MG63 (cell line): Measurements from ENCODE around the gene CNNM4. TPM values are rescaled to one million over a fixed set of nuclear protein-coding genes. Genes with fewer than 3 reads are reported as not detected.
A peak's percentile ranks its signal among the peaks of the same experiment; 100 is the strongest.
"Not testable (repeated sequence)": the region's sequence is repeated elsewhere in the genome, so short reads cannot be mapped to it uniquely, and the experiment has no call there.

ENCODE experiments used
- DNase-seq: peaks from one replicate; pipeline ENCODE4 v3.0.0-alpha.2; 2020
- H3K27me3 ChIP-seq: fragments of 250-450 bp; sonication (Bioruptor Pico); 2 replicates; pipeline ENCODE4 v1.5.1; 2020; ENCODE audit warnings: mild to moderate bottlenecking, moderate library complexity
- H3K36me3 ChIP-seq: fragments of 250-450 bp; sonication (Bioruptor Pico); 2 replicates; pipeline ENCODE4 v1.5.1; 2020; ENCODE audit warnings: mild to moderate bottlenecking, moderate library complexity
- H3K4me3 ChIP-seq: fragments of 250-450 bp; sonication (Bioruptor Pico); 2 replicates; pipeline ENCODE4 v1.5.1; 2020; ENCODE audit warnings: mild to moderate bottlenecking, moderate library complexity
- H3K9me3 ChIP-seq: fragments of 250-450 bp; sonication (Bioruptor Pico); 2 replicates; pipeline ENCODE4 v1.5.1; 2020; ENCODE audit warnings: mild to moderate bottlenecking, moderate library complexity
- total RNA-seq: library from RNA; depleted of rRNA; stranded (reverse); fragments of >200 nt; shearing (Covaris generic); gene quantifications from 2 replicates; pipeline ENCODE4 v1.2.3, GENCODE V29; 2014; ENCODE audit warnings: low replicate concordance

Gene CNNM4
- total RNA-seq, 1 experiment from 2014 or later, result 1.8 TPM

DNA sequence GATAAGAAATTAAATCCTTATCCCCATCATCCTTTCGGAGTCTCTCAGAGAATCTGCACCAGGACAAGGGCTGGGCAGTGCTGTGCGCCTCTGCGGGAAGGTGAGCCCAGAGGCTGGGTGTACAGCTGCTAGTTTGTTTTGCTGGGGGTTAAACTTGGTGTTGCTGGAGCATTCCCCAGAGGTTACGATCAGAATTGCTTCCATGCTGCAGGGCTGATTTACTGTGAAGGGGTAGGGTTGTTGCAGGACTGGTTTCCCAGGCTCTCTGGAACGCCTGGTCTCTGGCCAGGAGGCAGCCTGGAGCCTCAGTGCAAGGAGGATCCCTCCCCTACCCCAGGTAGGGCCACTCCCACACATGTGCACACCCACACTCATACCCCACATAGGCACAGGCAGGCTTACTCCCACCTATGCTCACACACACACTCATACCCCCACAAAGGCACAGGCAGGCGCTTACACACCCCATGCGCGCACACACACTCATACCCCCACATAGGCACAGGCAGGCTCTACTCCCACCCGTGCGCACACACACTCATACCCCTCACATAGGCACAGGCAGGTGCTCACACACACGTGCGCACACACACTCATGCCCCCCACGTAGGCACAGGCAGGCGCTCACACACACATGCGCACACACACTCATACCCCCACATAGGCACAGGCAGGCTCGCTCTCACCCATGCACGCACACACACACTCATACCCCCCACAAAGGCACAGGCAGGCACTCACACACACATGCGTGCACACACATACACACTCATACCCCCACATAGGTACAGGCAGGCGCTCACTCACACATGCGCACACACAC lies 11.3 kb downstream of the CNNM4 start:
- no peak for DNase-seq
- Histone ChIP-seq H3K27me3 (no peaks in the 10 kb centered on the region), H3K36me3 (no peaks in the 10 kb centered on the region), H3K4me3 (no peak overlapping the region), H3K9me3 (no peaks in the 10 kb centered on the region)

GRCh38 chr2:96772903-96773671 lies 12.4 kb downstream of the CNNM4 start:
- Histone ChIP-seq H3K4me3 (no peak overlapping the region), H3K36me3 (no peaks in the 10 kb centered on the region), H3K27me3 (no peaks in the 10 kb centered on the region), H3K9me3 (no peaks in the 10 kb centered on the region)
- DNase-seq, result no peak

DNA sequence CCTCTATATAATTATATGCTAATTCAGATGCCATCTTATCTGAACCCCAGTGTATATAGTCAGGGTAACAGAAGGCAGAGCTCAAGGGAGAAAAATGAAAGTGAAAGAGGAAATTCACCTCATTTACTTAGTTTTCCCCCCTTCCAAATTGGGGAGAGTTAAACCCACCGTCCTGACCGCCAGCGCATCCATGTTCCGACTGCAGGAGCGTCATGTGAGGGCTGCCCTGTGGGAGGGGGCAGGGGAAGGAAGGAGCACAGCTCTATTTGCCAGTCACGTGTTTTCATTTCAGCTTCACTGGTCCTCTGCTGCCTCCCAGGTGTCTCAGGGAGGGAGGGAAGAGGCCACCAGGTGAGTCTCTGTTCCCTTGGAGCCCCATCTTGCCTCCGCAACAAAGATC lies 13.2 kb downstream of the CNNM4 start:
- Histone ChIP-seq H3K4me3 (no peak overlapping the region), H3K9me3 (no peaks in the 10 kb centered on the region), H3K36me3 (no peaks in the 10 kb centered on the region), H3K27me3 (no peaks in the 10 kb centered on the region)
- DNase-seq, result no peak

- no peak for DNase-seq
Observed at GRCh38 chr2:96775160-96775559, 14.5 kb downstream of the CNNM4 start.

DNA sequence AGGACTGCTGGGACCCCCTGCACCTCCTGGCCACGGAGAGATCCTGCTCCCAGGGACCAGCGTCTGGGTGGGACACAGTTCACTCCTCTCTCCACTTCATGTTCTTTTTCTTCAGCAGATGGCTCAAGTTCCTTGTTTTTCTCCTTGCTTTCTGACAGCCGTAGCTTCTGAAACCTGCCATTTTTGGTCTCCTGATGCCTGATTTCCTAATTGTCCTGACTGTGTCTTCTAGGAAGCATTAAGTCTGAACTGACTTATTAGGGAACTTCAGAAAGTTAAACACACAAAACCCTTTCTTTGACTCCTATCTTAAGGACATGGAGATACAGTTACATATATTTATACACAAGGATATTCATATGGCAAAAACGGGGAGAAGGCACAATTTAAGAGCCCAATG lies 22.7 kb downstream of the CNNM4 start:
- Histone ChIP-seq H3K4me3 (no peak overlapping the region), H3K27me3 (no peaks in the 10 kb centered on the region), H3K36me3 (no peaks in the 10 kb centered on the region), H3K9me3 (no peaks in the 10 kb centered on the region)
- DNase-seq, result no peak

More at GRCh38 chr2:96775160-96775559, 14.5 kb downstream of the CNNM4 start:
- Histone ChIP-seq H3K4me3 (no peak overlapping the region), H3K27me3 (no peaks in the 10 kb centered on the region), H3K36me3 (no peaks in the 10 kb centered on the region), H3K9me3 (no peaks in the 10 kb centered on the region)

- Histone ChIP-seq H3K36me3 (no peaks in the 10 kb centered on the region), H3K27me3 (no peaks in the 10 kb centered on the region), H3K4me3 (no peak overlapping the region), H3K9me3 (no peaks in the 10 kb centered on the region)
- DNase-seq, result peak; percentile 60
Observed at GRCh38 chr2:96787411-96787810, 26.7 kb downstream of the CNNM4 start.

- no peaks in the 10 kb centered on the region for H3K27me3 ChIP-seq
- no peaks in the 10 kb centered on the region for H3K9me3 ChIP-seq
- H3K4me3 ChIP-seq, result no peak overlapping the region
- DNase-seq, result peak; percentile 88
- no peaks in the 10 kb centered on the region for H3K36me3 ChIP-seq
Observed at GRCh38 chr2:96788442-96789244, 27.9 kb downstream of the CNNM4 start.

GRCh38 chr2:96789245-96789617 lies 28.5 kb downstream of the CNNM4 start:
- Histone ChIP-seq H3K4me3 (no peak overlapping the region), H3K9me3 (no peaks in the 10 kb centered on the region), H3K27me3 (no peaks in the 10 kb centered on the region), H3K36me3 (no peaks in the 10 kb centered on the region)
- DNase-seq, result no peak

GRCh38 chr2:96792772-96793749 lies 32.4 kb downstream of the CNNM4 start:
- no peak for DNase-seq
- Histone ChIP-seq H3K4me3 (no peak overlapping the region), H3K9me3 (no peaks in the 10 kb centered on the region), H3K27me3 (no peaks in the 10 kb centered on the region), H3K36me3 (no peaks in the 10 kb centered on the region)

- Histone ChIP-seq H3K36me3 (no peaks in the 10 kb centered on the region), H3K9me3 (no peaks in the 10 kb centered on the region), H3K27me3 (no peaks in the 10 kb centered on the region), H3K4me3 (no peak overlapping the region)
- no peak for DNase-seq
Observed at GRCh38 chr2:96795076-96795475, 34.4 kb downstream of the CNNM4 start.

GRCh38 chr2:96796497-96796896 lies 35.8 kb downstream of the CNNM4 start:
- not testable (repeated sequence) for H3K36me3 ChIP-seq, H3K9me3 ChIP-seq

GRCh38 chr2:96797066-96797625 lies 36.4 kb downstream of the CNNM4 start:
- DNase-seq, result no peak
- Histone ChIP-seq H3K9me3 (no peaks in the 10 kb centered on the region), H3K36me3 (no peaks in the 10 kb centered on the region), H3K27me3 (no peaks in the 10 kb centered on the region), H3K4me3 (no peak overlapping the region)

More at GRCh38 chr2:96796497-96796896, 35.8 kb downstream of the CNNM4 start:
- not testable (repeated sequence) for H3K27me3 ChIP-seq, DNase-seq, H3K4me3 ChIP-seq

DNA sequence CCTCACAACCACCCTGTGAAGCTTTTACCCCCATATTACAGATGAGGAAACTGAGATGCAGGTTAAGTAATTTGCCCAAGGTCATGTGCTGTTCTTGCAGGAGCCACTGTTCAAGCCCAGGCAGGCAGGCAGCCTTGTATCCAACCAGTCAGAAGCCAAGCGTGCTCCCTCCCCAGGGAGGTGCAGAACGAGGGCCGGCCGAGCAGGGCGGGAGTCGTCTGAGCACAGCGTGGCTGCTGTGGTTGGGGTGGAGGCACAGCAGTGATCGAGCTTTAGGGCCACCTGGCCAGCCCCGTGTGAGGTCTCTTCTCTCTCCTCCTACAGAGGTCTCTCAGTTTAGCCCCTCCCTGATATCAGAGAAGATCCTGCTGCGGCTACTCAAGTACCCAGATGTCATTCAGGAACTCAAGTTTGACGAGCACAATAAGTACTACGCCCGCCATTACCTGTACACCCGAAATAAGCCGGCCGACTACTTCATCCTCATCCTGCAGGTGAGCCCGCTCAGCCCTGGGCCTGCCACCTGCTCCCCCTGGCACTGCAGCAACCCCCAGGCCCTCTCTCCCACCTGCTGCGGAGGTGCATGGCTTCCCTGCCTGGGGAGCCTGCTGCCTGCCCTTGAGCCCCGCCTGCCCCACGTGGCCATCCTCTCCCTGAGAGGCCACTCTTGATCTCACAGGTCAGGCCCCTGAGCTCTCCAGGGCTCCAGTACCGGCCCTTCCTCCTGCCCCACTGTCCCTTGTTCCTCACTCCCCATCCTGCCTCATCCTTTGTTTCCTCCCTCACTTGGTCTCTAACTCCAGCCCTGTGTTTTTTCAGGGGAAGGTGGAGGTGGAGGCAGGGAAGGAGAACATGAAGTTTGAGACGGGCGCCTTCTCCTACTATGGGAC lies 38.3 kb downstream of the CNNM4 start:
- H3K27me3 ChIP-seq, result no peaks in the 10 kb centered on the region
- DNase-seq, result no peak
- H3K4me3 ChIP-seq, result no peak overlapping the region
- H3K9me3 ChIP-seq, result no peaks in the 10 kb centered on the region
- H3K36me3 ChIP-seq, result no peaks in the 10 kb centered on the region

GRCh38 chr2:96799623-96799935 lies 38.9 kb downstream of the CNNM4 start:
- H3K9me3 ChIP-seq, result no peaks in the 10 kb centered on the region
- H3K27me3 ChIP-seq, result no peaks in the 10 kb centered on the region
- no peak overlapping the region for H3K4me3 ChIP-seq
- no peaks in the 10 kb centered on the region for H3K36me3 ChIP-seq
- no peak for DNase-seq
